ENCODE measurements around the gene RASA4B.

RASA4B gene

DNA sequence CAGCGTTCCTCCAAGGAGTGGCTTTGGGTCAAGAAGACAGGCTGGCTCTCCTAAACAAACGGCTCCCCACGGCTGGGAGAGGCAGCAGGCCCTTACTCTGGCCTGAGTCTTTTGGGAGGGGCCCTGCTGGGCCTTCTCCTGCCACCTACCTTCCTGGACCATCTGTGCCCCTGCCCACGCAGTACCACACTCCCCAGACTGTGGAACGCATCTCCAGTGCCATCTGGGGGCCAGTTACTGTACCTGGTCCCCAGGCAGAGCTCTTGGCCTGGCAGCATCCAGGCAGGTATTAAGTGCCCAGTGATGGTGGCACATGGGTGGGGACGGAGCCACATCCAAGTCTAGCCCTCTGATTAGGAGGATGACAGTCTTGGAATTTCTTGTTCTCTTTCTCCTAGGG lies 67.3 kb downstream of the RASA4B start:
- Histone ChIP-seq H3K4me3 (replicated peaks; ENCODE audit: insufficient read depth, low read length) (no peak overlapping the region), H3K27me3 (ENCODE audit: insufficient read depth, poor library complexity, severe bottlenecking) (no peaks in the 10 kb centered on the region), H3K27ac (replicated peaks) (no peak overlapping the region)
- DNase-seq (ENCODE audit: low read depth in 1 of 2, low spot score in 1 of 2), result peak in 1 of 2 experiments; percentile 53
- TF ChIP-seq, protein P1, sequence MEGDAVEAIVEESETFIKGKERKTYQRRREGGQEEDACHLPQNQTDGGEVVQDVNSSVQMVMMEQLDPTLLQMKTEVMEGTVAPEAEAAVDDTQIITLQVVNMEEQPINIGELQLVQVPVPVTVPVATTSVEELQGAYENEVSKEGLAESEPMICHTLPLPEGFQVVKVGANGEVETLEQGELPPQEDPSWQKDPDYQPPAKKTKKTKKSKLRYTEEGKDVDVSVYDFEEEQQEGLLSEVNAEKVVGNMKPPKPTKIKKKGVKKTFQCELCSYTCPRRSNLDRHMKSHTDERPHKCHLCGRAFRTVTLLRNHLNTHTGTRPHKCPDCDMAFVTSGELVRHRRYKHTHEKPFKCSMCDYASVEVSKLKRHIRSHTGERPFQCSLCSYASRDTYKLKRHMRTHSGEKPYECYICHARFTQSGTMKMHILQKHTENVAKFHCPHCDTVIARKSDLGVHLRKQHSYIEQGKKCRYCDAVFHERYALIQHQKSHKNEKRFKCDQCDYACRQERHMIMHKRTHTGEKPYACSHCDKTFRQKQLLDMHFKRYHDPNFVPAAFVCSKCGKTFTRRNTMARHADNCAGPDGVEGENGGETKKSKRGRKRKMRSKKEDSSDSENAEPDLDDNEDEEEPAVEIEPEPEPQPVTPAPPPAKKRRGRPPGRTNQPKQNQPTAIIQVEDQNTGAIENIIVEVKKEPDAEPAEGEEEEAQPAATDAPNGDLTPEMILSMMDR (IDR thresholded peaks at IDR 0.05; ENCODE audit: insufficient read depth, low read length), result peak; percentile 5
- TF ChIP-seq GABPA (IDR thresholded peaks at IDR 0.05; ENCODE audit: low read depth), result no peak
- no peak for TF ChIP-seq REST (IDR thresholded peaks at IDR 0.05; ENCODE audit: insufficient replicate concordance, low read depth)
- TF ChIP-seq POLR2AphosphoS5 (IDR thresholded peaks at IDR 0.05; ENCODE audit: low read depth), result peak; percentile 54; the same call in 1 of the 2 replicates
- TF ChIP-seq SPI1 (IDR thresholded peaks at IDR 0.05; ENCODE audit: borderline replicate concordance, low read depth), result no peak

- Histone ChIP-seq H3K27me3 (ENCODE audit: insufficient read depth, poor library complexity, severe bottlenecking) (no peaks in the 10 kb centered on the region), H3K27ac (replicated peaks) (no peak overlapping the region), H3K4me3 (replicated peaks; ENCODE audit: insufficient read depth, low read length) (no peak overlapping the region)
- DNase-seq (ENCODE audit: low read depth in 1 of 2, low spot score in 1 of 2), result no peak
- TF ChIP-seq SPI1 (IDR thresholded peaks at IDR 0.05; ENCODE audit: borderline replicate concordance, low read depth), result no peak
- TF ChIP-seq, protein P1 (IDR thresholded peaks at IDR 0.05; ENCODE audit: insufficient read depth, low read length), result no peak
- no peak; the same call in 1 of the 2 replicates for TF ChIP-seq POLR2AphosphoS5 (IDR thresholded peaks at IDR 0.05; ENCODE audit: low read depth)
- no peak for TF ChIP-seq GABPA (IDR thresholded peaks at IDR 0.05; ENCODE audit: low read depth)
- TF ChIP-seq REST (IDR thresholded peaks at IDR 0.05; ENCODE audit: insufficient replicate concordance, low read depth), result no peak
Measured at GRCh38 chr7:102449136-102449535, 68.4 kb downstream of the RASA4B start.

- TF ChIP-seq GABPA (IDR thresholded peaks at IDR 0.05; ENCODE audit: low read depth) (no peak), REST (IDR thresholded peaks at IDR 0.05; ENCODE audit: insufficient replicate concordance, low read depth) (no peak)
- TF ChIP-seq, protein P1 (IDR thresholded peaks at IDR 0.05; ENCODE audit: insufficient read depth, low read length), result no peak
- no peak for DNase-seq (ENCODE audit: low read depth in 1 of 2, low spot score in 1 of 2)
- Histone ChIP-seq H3K27ac (replicated peaks) (no peak overlapping the region), H3K27me3 (ENCODE audit: insufficient read depth, poor library complexity, severe bottlenecking) (no peaks in the 10 kb centered on the region), H3K4me3 (replicated peaks; ENCODE audit: insufficient read depth, low read length) (no peak overlapping the region)
Measured at GRCh38 chr7:102447311-102447710, 70.3 kb downstream of the RASA4B start.

All from HL-60 (cell line).